EH (cell line): Measurements from ENCODE around the gene OAF.
"Not testable (repeated sequence)": the region's sequence is repeated elsewhere in the genome, so short reads cannot be mapped to it uniquely, and the experiment has no call there.

Experiments used
- DNase-seq: peaks from one replicate; pipeline ENCODE4 v3.0.0-alpha.2; 2015; ENCODE audit warnings: low read depth

Gene OAF

GRCh38 chr11:120272303-120272702 lies 61.5 kb downstream of the OAF start:
- peak; percentile 41 for DNase-seq

- DNase-seq, result no peak
Observed at GRCh38 chr11:120273432-120273831, 62.6 kb downstream of the OAF start.

GRCh38 chr11:120273956-120274355 lies 63.1 kb downstream of the OAF start:
- not testable (repeated sequence) for DNase-seq

- DNase-seq, result no peak
Observed at GRCh38 chr11:120279502-120279901, 68.7 kb downstream of the OAF start.
